Sigmoid colon (tissue), 4 donors: ENCODE measurements around the gene SPEM2.

Experiments
- EP300 ChIP-seq, 4 donors: sonication (generic); formaldehyde crosslinking; IDR thresholded peaks; one replicate each; pipeline ENCODE4 v1.6.1; 2017; ENCODE audit warnings: antibody characterized with exemption in 4 of 4
- POLR2A ChIP-seq, 2 donors: fragments of 450-650 bp; IDR thresholded peaks; one replicate each; pipeline ENCODE4 v1.6.1; 2016; ENCODE audit warnings: antibody characterized with exemption in 2 of 2, mild to moderate bottlenecking in 2 of 2, moderate library complexity in 2 of 2
- POLR2AphosphoS5 ChIP-seq, 4 donors: sonication (generic); formaldehyde crosslinking; IDR thresholded peaks; one replicate each; pipeline ENCODE4 v1.6.1; 2017; ENCODE audit warnings: antibody characterized with exemption in 4 of 4
- TF ChIP-seq, protein P1 (sequence below), 4 experiments: fragments of 450-650 bp in 3 of 4; fragments of 200-600 bp in 1 of 4; IDR thresholded peaks; one replicate each; pipeline ENCODE4 v1.5.1; 2016 to 2019; ENCODE audit warnings: antibody characterized with exemption in 4 of 4, mild to moderate bottlenecking in 3 of 4, moderate library complexity in 2 of 4

DNA sequence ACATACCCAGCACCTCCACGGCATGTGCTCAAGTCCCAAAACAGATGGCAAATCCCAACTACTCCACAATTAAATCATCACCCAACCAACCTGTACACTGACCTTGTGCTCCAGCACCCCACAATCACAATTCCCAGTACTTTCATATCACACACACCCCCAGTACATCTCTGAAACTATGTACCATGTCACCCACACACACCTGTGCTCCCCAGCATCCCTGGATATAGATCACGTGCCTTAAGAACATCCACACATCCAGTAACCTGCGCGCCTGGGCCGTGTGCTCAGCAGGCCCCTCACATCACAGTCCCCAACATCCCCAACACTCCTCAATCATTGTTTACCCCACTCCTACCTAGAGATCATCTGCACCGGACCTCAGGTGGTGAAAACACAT, 15.7 kb upstream of the SPEM2 start:
- TF ChIP-seq POLR2AphosphoS5 (IDR thresholded peaks at IDR 0.05) (no peak), POLR2A (IDR thresholded peaks at IDR 0.05) (no peak), EP300 (IDR thresholded peaks at IDR 0.05) (no peak)
- TF ChIP-seq, protein P1, sequence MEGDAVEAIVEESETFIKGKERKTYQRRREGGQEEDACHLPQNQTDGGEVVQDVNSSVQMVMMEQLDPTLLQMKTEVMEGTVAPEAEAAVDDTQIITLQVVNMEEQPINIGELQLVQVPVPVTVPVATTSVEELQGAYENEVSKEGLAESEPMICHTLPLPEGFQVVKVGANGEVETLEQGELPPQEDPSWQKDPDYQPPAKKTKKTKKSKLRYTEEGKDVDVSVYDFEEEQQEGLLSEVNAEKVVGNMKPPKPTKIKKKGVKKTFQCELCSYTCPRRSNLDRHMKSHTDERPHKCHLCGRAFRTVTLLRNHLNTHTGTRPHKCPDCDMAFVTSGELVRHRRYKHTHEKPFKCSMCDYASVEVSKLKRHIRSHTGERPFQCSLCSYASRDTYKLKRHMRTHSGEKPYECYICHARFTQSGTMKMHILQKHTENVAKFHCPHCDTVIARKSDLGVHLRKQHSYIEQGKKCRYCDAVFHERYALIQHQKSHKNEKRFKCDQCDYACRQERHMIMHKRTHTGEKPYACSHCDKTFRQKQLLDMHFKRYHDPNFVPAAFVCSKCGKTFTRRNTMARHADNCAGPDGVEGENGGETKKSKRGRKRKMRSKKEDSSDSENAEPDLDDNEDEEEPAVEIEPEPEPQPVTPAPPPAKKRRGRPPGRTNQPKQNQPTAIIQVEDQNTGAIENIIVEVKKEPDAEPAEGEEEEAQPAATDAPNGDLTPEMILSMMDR (IDR thresholded peaks at IDR 0.05), result no peak
